Activated CD8-positive, alpha-beta memory T cell treated with anti-CD3 and anti-CD28 coated beads, Interleukin-2, amount 50 U/mL, for 1 hour (primary cell): ENCODE results near the gene MYO3B.

Source experiments
- DNase-seq: peaks from one replicate; pipeline ENCODE4 v3.0.0-alpha.2; 2020; ENCODE audit errors: extremely low read depth

The MYO3B gene

DNA sequence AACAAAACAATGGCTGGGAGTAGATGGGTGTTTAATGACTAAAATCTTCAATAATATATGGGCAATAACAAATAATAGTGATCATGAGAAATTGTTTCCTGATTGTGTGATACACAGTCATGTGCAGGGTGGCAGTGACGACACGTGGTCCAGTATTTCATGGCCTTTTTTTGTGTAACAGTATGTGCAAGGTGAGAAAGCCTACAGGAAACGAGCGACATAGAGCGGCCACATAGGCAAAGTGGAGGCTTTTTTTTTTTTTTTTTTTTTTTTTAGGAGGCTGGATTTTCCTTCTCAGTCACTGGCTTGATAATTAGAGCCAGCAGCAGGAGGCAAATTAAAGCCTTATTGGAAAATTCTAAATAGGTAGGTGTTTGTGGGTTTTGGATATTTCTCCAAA is 123.7 kb downstream of the MYO3B start:
- DNase-seq = no peak

DNA sequence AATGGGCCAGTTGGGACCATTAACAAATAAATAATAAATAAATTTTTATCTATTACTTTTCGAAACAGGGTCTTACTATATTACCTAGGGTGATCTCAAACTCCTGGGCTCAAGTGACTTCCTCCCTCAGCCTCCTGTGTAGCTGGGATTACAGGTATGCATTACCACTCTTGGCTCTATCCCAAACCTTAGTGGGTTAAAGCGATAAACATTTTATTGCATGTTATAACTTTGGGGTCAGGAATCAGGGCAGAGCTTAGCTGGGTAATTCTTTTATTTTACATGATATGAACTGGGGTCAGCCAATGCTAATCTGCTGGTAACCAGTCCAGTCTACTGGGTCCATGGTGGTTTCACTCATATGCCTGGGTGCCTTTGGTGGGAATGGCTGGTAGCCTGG is 127.8 kb downstream of the MYO3B start:
- no peak for DNase-seq

DNA sequence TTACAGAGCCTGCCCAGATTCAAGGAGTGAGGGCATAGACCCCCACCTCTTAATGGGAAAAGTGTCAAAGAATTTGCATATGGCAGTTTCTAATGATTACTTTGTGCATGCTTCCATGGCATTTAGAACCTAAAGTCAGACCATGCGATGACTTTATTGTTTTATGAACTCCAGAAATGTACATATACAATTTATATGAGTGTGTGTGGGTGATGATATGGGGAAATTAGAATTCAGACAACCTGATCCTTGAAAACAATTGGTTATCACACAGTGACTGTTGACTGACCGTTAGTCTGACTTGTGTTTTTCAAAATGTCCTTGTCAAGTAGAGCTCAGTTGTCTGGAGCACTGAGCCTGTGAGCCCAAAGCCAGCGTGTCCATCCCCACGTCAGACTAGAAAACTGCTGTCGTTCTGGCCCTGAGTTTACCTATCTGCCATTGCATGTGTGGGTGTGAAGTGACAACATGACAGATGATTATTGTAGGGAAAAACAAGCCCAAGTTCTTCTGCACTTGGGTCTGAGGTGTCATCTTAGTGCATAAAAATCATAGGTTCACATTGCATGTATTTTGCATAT is 128.4 kb downstream of the MYO3B start:
- no peak for DNase-seq

DNA sequence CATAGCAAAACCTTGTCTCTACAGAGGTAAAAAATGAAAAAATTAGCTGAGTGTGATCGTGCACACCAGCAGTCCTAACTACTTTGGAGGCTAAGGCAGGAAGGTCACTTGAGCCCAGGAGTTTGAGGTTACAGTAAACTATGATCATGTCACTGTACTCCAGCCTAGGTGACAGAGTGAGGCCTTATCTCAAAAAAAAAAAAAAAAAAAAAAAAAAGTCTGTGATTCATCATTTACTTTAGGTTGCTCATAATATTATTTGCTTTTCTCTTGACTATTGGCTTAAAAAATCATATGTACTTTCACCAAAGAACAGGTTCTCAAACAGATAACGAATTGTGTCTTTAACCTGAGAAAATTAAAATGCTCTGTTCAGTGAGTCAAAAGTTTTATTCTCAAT is 129.1 kb downstream of the MYO3B start:
- DNase-seq = no peak

DNA sequence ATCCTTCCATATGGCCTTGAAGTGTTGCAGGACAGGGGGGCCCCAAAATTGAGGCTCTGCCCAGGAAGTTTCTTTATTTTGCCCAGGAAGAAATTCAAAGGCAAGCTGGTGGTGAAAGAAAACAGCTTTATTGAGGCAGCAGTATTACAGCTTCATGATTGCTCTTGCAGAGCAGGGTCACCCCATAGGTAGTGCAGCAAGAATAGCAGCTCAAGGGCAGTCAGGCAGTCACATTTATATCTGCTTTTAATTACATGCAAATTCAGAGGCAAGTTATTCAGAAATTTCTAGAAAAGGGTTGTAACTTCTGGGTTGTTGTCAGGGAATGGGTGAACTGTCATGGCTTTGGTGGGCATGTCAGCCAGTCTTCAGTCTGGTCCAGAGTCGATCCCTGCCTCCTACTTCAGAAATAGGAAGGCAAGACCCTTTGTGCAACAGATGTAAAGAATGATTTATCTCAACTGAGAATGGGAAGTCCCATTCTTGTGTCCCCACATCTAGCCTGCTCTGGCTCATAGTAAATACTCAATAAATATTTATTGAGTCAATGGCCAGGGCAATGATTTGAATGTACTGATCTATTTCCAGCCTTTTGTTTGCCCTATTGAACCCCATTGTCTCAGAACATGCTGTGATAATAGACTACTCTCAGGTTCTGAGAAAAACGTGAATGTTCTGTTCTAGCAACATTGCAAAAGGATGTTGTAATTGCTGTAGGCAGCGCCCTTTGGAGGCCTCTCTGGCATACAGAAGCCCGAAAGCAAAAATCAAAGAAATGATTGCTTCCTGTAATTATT is 129.8 kb downstream of the MYO3B start:
- no peak for DNase-seq

DNA sequence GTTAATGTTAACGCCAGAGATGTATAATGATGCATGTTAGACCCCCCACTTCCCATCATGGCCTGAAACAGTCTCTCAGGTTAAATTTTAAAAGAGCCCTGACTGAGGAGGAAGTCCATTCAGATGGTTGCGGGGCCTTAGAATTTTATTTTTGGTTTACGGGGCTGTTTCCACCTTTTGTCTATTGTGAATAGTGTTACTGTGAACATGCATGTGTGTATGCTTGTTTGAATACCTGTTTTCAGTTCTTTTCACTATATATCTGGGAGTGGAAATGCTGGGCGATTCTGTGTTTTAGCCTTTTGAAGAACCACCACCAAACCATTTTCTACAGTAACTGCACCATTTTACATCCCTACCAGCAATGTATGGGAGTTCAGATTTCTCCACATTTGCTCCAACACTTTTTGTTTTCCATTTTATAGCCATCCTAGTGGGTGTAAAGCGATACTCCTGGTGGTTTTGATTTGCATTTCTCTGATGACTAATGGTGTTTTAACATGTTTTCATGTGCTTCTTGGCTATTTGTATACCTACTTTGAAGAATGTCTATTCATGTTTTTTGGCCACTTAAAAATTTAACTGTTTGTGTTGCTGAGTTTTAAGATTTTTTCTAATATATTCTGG is 133.0 kb downstream of the MYO3B start:
- no peak for DNase-seq

DNA sequence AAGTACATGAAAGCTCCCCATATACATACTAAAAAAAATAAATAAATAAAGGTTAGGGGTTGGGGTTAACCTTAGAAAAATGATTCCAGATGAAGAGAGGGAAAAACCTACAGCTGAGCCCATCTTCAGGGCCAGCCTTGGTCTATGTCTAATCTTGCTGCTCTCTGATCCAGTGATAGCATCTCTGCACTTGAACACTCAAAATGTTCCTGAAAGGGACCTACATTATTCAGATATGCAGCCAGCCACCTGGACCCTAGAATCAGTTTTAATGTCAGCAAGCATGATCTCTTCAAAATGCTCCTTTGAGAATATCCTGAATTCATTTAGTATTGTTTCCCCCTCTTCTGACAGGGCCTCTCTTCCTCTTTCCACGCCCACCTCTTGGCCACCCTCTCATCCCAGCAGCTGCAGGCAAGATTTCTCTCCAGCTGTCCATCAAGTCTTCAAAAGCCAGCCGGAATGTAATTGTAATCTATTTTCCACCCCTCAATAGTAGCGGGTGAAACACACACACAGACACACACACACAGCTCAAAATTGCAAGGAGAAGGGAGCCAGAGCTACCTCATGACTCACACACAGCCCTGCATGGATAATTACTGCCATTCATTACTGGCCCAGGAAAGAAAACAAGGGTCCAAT is 135.5 kb downstream of the MYO3B start:
- DNase-seq = no peak

DNA sequence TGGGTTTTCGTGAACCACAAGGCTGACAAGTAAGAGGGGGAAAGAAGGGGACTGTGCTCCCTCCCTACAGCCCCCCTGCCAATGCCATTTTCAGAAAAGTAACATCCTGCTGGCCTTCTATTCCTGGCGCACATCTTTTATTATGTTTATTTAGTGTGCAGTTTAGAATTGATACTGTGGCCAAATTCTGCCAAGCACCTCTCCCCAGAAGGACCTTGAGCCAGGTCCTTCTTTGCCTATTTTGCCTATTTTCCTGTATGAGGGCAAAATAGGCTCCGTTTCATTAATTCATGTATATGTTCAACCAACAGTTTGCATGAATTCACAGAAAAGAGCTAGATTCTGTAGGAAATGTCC is 136.0 kb downstream of the MYO3B start:
- no peak for DNase-seq

DNA sequence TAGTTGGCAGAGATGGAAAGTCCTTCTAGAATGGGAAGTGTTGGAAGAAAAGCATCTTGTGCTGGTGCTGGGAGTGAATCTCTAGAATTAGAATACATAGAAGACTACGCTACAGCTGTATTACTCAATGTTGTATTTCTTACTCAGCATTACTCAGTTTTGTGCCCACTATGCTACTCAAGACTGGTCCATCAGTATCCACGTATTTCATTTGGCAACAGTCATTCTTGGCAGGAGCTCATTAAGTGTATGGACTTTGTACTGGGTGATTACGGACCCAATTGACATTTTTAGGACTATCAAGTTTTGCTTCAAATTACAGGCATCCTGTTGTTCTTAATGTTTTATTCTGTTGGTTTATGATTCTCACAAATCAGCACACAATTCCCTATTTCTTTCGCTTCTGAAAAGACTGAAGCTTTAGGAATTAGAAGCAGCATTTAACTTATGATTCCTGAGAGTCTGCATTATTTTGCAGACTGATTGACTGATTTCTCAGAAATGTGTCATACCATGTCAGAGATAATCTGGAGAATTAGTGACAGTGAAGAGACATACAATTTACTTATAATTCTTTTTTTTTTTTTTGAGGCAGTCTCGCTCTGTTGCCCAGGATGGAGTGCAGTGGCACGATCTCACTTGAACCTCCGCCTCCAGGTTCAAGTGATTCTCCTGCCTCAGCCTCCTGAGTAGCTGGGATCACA is 136.9 kb downstream of the MYO3B start:
- DNase-seq = no peak

DNA sequence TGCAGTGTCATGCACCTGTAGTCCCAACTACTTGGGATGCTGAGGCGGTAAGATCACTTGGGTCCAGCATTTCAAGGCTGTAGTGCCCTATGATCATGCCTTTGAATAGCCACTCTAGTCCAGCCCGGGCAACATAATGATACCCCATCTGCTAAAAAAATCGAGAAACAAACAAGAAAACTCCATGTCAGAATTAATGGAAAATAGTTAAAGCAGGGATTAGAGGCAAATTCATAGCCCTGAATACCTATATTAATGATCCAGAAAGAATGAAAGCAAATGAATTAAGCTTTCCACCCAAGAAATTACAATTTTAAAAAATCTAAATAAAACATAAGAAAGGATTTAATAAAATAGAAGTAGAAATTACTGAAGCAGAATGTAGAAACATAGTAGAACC is 143.0 kb downstream of the MYO3B start:
- no peak for DNase-seq

DNA sequence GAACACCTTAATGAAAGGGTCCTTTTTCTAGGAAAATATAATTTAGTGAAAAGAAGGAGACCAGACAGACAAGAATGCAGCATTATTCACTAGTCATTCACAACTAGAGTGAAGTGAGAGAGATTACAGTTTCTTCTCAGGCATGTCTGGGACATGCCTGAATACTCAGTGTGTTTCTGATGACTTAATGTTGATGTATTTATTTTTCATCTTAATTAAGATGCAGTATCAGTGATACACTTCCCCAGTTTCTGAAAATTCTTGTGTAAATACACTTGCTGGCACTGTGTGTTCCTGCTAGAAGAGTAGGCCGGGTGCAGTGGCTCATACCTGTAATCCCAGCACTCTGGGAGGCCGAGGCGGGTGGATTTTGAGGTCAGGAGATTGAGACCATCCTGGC is 143.6 kb downstream of the MYO3B start:
- no peak for DNase-seq

DNA sequence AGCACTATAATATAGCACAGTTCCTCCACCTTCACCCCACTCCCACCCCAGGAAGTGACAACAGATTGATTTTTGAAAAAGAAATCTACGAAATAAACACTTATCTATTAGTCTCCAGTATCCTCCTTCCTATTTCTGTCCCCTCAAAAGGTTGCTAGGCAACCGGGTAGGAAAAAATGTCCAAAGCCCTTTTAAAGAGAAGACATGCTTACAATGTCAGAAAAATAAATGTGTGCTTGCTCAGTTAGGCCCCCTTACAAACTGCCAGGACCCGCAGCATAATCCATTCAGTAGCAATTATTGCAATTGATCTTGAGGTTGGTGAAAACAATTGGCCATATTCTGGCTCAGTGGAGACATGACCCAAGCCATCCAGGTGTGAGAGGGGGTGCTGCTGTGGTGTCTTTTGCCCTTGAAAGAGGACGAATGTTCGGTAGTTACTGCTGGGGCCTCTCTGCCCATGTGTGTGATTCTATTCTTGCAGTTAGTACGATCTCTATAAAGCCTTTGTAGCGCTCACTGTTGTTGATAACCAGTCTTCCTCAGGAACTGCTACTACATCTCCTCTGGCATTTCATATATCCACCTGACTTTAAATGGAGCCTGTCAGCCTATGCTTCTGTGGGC is 144.3 kb downstream of the MYO3B start:
- no peak for DNase-seq

DNA sequence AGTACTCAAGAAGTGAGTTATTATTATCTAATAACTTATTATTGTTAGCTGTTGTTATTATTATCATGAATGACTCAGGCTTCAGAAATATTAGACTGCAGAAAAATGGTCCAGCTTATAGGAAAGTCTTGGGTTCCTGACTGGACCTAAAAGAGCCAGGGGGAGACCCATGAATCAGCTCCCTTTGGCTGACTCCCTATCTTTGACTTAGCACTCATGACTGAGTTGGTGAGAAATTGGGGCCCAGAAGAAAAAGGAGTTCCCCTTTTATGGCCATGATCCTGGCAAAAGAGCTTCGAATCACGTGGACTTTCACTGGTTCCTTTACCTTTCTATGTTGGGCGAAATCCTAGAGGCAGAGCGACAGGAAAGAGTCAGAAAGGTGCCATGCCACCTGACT is 145.8 kb downstream of the MYO3B start:
- DNase-seq = no peak

DNA sequence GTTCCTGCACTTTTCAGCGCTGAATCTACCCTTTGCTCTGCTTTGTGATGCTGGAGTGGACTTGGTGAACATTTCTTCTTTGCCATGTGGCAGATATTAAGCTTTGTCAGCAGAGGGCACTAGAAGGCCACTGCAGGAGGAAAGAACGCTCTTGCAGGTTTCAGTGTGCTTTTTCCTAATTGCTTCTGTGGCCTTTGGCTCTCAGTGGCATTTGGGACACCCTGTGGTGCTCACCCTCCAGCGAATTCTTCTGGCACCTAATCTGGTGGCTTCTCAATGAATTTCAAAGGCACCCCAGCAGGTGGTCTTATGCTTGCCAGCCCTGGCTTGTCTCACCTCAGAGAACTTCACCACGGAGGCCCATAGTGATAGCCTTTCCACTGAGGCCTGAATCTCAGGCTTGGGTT is 146.7 kb downstream of the MYO3B start:
- DNase-seq = no peak

DNA sequence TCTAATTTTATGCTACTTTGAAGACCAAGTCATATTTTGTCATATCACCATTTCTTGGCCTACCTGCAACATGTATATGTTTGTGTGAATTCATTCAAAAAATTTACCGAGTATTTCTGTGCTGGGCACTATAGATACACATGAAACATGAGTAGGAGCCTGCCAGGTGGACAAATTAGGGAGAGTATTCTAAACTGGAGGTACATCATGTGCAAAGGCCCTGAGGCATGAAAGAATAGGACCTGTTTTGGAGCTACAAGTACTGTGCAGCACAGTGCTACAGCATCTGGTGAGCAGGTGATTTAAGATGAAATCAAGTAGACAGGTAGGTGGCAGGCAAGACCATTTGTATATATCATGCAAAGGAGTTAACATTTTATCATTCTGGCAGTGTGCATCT is 152.9 kb downstream of the MYO3B start:
- no peak for DNase-seq

DNA sequence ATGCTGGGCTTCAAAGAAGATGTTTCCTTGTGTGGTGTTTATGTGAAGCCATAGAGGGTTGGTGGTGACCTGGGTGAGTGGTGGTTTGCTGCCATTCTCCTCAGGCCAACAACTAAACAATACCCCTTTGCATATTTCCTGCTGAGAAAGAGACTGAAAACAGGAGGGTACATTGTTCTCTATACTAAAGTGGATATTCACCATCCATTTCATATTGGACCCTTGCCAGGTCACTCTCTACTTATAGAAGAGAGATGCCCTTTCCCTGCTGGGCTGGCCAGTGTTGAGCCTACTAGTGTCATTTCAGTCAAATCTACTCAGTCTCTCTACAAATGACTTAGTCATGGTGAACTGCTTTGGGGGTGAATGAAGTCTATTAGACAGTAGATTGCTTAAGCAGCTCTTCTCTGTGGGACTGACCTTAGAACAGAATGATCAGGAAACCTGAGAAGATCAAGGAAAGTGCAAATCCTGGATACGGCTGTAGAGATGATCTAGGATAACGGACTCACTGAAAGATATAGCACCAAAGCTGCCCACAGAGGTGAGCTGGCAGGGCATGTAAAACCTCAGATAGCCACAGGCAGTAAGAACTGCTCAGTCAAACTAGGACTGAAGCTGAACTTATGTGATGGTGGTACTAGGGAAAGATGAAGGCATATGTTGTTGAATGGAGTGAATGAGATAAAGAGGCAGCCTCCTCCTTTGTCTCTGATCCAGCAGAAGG is 154.9 kb downstream of the MYO3B start:
- DNase-seq = no peak

DNA sequence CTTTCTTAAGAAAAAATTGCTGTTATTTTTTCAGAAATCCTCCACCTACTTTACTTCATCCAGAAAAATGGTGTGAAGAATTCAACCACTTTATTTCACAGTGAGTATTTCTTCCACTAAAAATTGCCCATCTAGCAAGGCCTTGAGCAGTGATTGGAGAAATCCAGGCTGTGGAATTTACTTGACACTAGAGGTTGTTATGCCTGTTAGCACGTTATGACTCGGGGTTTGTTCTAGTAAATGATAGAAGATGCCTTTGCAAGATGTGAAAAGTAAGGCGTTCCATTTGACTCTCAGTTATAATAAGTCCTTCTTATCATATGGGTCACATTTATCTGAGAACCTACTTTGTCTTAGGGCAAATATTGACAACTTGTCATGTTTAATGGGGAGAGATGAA is 157.4 kb downstream of the MYO3B start:
- DNase-seq = no peak

DNA sequence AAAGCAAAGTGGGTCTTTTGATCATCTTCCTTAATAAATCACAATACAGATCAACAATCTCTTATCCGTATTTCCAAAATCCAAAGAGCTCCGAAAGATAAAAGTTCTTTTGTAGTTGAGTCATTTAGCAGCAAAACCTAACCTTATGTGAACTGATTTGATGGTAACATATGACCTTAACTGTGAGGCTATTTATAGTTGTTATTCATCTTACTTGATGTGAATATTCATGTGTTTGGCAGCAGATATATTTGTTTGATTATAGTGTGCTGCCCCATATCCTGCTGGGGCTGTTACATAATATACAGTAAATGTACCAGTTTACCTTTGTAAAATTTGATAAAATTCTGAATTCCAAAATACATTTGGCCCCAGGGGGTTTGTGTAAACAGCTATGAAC is 158.5 kb downstream of the MYO3B start:
- no peak for DNase-seq

DNA sequence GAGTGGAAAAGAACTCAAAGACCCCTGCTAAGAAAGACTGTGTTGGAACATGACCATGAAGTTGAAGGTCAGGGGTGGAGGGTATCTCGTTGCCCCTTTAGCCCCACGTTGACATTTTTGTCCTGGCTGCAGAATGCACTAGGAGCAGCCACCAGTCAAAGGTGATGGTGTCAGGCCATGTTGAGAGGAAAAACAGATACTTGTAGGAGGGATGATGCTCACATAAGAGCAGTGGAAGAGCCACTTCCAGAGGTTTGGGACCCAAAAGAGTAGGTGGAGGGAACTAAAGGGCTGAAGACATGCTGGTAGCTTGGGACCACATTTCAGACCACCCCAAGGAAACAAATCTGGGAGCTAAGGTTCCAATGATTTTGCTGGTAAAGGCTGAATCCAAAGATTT is 159.0 kb downstream of the MYO3B start:
- DNase-seq = no peak

DNA sequence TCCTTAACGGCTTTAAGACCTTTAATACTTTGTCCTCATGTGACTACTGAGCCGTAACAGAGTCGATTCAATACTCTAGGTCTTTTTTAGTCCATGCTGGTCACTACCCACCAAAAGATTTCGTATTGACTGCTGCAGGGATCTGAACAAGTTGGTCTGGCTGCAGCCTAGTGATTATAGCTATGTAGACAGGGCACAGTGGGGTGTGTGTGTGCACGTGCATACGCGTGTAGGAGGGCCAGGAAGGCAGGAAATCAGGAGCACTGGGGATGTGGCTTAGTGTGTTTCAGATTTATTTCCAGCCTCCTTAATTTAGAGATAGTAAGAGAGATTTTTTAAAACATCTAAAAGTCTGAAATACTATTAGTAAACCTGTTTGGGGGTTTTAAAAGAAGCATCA is 161.4 kb downstream of the MYO3B start:
- DNase-seq = no peak
